H1 (cell line): ENCODE data around the gene CASQ2. TPM values are rescaled to one million over a fixed set of nuclear protein-coding genes. Genes with fewer than 3 reads are reported as not detected.

ENCODE experiments used
- CTCF ChIA-PET: fragments of 300-600 bp; sonication (Branson Sonifier 250); formaldehyde crosslinking; loops from one replicate; lab custom pipeline; 2021; ENCODE audit not compliant: partially characterized antibody; lab: Charles Lee
- POLR2A ChIA-PET: fragments of 300-600 bp; sonication (Branson Sonifier 250); formaldehyde crosslinking; loops from one replicate; lab custom pipeline; 2021; ENCODE audit warnings: inconsistent platforms; ENCODE audit not compliant: partially characterized antibody; lab: Charles Lee
- DNase-seq, 2 experiments: peaks; one replicate each; pipeline versions ENCODE4 v3.0.0 to v3.0.0-alpha.2; 2010 to 2022; ENCODE audit warnings: low spot score in 2 of 2, low read depth in 1 of 2, mixed read lengths in 1 of 2
- FAIRE-seq: peaks from 2 replicates; lab custom pipeline; 2011; peaks lifted over from hg19 to GRCh38; lab: Jason Lieb, UNC
- H2AFZ ChIP-seq: 2 replicates; pipeline ENCODE4 v1.8.1; 2012; ENCODE audit warnings: low read length, inconsistent platforms
- H2AK5ac ChIP-seq: 2 replicates; pipeline ENCODE4 v1.6.1; 2013; ENCODE audit warnings: low read depth, low read length
- H2BK120ac ChIP-seq: replicated peaks from 2 replicates; pipeline ENCODE3; 2013; ENCODE audit warnings: low read depth, low read length, inconsistent platforms
- H2BK12ac ChIP-seq: 2 replicates; pipeline ENCODE4 v1.6.1; 2013; ENCODE audit warnings: low read depth, low read length
- H2BK15ac ChIP-seq: 2 replicates; pipeline ENCODE4 v1.6.1; 2013; ENCODE audit warnings: low read length
- H2BK20ac ChIP-seq: 2 replicates; pipeline ENCODE4 v1.6.1; 2013; ENCODE audit warnings: low read length
- H2BK5ac ChIP-seq: 2 replicates; pipeline ENCODE4 v1.6.1; 2013; ENCODE audit warnings: low read depth, low read length
- H3K14ac ChIP-seq: 2 replicates; pipeline ENCODE4 v1.6.1; 2013; ENCODE audit warnings: inconsistent platforms; ENCODE audit not compliant: insufficient read length
- H3K18ac ChIP-seq: 2 replicates; pipeline ENCODE4 v1.6.1; 2013; ENCODE audit warnings: low read length; ENCODE audit errors: extremely low read depth
- H3K23ac ChIP-seq: 2 replicates; pipeline ENCODE4 v1.6.1; 2013; ENCODE audit warnings: inconsistent platforms; ENCODE audit not compliant: insufficient read length
- H3K23me2 ChIP-seq: 2 replicates; pipeline ENCODE4 v1.6.1; 2013; ENCODE audit warnings: low read depth, low read length
- H3K27ac ChIP-seq: 2 replicates; pipeline ENCODE4 v1.6.1; 2011; ENCODE audit warnings: low read depth, low read length, inconsistent platforms
- H3K27me3 ChIP-seq, 4 experiments: replicated peaks in 1 of 4; 1 replicate in 1 of 4; 2 replicates in 3 of 4; pipeline versions ENCODE4 v1.6.1 to v1.8.1; 2011 to 2013; ENCODE audit warnings: low read length in 3 of 4, mild to moderate bottlenecking in 3 of 4, inconsistent platforms in 2 of 4, mixed read lengths in 2 of 4, moderate library complexity in 1 of 4; ENCODE audit not compliant: control insufficient read depth in 3 of 4, insufficient read depth in 3 of 4; ENCODE audit errors: extremely low read depth in 1 of 4
- H3K36me3 ChIP-seq, 4 experiments: 2 replicates each; pipeline versions ENCODE4 v1.6.1 to v1.8.1; 2011 to 2013; ENCODE audit warnings: mild to moderate bottlenecking in 4 of 4, low read length in 3 of 4, moderate library complexity in 2 of 4, control low read depth in 1 of 4, inconsistent platforms in 1 of 4; ENCODE audit not compliant: insufficient read depth in 4 of 4, control insufficient read depth in 2 of 4
- H3K4ac ChIP-seq: replicated peaks from 2 replicates; pipeline ENCODE3; 2013; ENCODE audit warnings: low read length, low read depth, mixed read lengths, inconsistent platforms; ENCODE audit not compliant: insufficient read length
- H3K4me1 ChIP-seq, 4 experiments: replicated peaks in 1 of 4; 1 replicate in 1 of 4; 2 replicates in 3 of 4; pipeline versions ENCODE4 v1.6.1 to v1.8.1; 2011 to 2013; ENCODE audit warnings: low read length in 3 of 4, inconsistent platforms in 2 of 4, mixed read lengths in 1 of 4; ENCODE audit not compliant: insufficient read depth in 4 of 4, control insufficient read depth in 3 of 4
- H3K4me2 ChIP-seq, 2 experiments: 2 replicates each; pipeline versions ENCODE4 v1.6.1 to v1.8.1; 2011 to 2013; ENCODE audit warnings: low read depth in 2 of 2, low read length in 2 of 2, control low read depth in 1 of 2, inconsistent platforms in 1 of 2, mild to moderate bottlenecking in 1 of 2; ENCODE audit not compliant: insufficient read depth in 1 of 2
- H3K4me3 ChIP-seq, 4 experiments: fragments of 200-600, 300-600 bp in 1 of 4; sonication (generic), shearing (Covaris generic), sonication (Bioruptor Twin) in 1 of 4; 2 replicates each; pipeline versions ENCODE4 v1.5.1 to v1.8.1; 2011 to 2016; ENCODE audit warnings: low read length in 4 of 4, low read depth in 3 of 4, control low read depth in 2 of 4, inconsistent platforms in 2 of 4, mild to moderate bottlenecking in 2 of 4, mixed read lengths in 1 of 4, moderate library complexity in 1 of 4; ENCODE audit not compliant: insufficient read depth in 2 of 4; ENCODE audit errors: extremely low read depth in 1 of 4
- H3K56ac ChIP-seq: replicated peaks from 2 replicates; pipeline ENCODE3; 2013; ENCODE audit warnings: low read depth, mild to moderate bottlenecking, mixed read lengths, low read length, inconsistent platforms; ENCODE audit not compliant: insufficient read length
- H3K79me1 ChIP-seq: 2 replicates; pipeline ENCODE4 v1.6.1; 2013; ENCODE audit warnings: low read depth, low read length, control low read depth
- H3K79me2 ChIP-seq, 2 experiments: 2 replicates each; pipeline versions ENCODE4 v1.6.1 to v1.8.1; 2012 to 2013; ENCODE audit warnings: low read length in 2 of 2, mild to moderate bottlenecking in 2 of 2, inconsistent platforms in 1 of 2; ENCODE audit not compliant: insufficient read depth in 2 of 2, control insufficient read depth in 1 of 2
- H3K9ac ChIP-seq, 4 experiments: replicated peaks in 1 of 4; 1 replicate in 1 of 4; 2 replicates in 3 of 4; pipeline versions ENCODE4 v1.6.1 to v1.8.1; 2011 to 2013; ENCODE audit warnings: low read depth in 3 of 4, low read length in 3 of 4, control low read depth in 2 of 4, mild to moderate bottlenecking in 2 of 4, moderate library complexity in 2 of 4, inconsistent platforms in 1 of 4; ENCODE audit errors: extremely low read depth in 1 of 4
- H3K9me3 ChIP-seq, 2 experiments: 2 replicates each; pipeline versions ENCODE4 v1.6.1 to v1.8.1; 2012 to 2013; ENCODE audit warnings: mild to moderate bottlenecking in 2 of 2, moderate library complexity in 2 of 2, control low read depth in 1 of 2, inconsistent platforms in 1 of 2, low read depth in 1 of 2, low read length in 1 of 2, mixed read lengths in 1 of 2; ENCODE audit not compliant: insufficient read depth in 2 of 2
- H4K20me1 ChIP-seq, 2 experiments: replicated peaks in 1 of 2; 2 replicates each; pipeline versions ENCODE3 to v1.8.1; 2011 to 2013; ENCODE audit warnings: inconsistent platforms in 2 of 2, low read length in 2 of 2, mild to moderate bottlenecking in 1 of 2; ENCODE audit not compliant: insufficient read depth in 2 of 2, control insufficient read depth in 1 of 2
- H4K5ac ChIP-seq: 2 replicates; pipeline ENCODE4 v1.6.1; 2013; ENCODE audit warnings: low read length, low read depth, mixed read lengths, inconsistent platforms; ENCODE audit not compliant: insufficient read length
- H4K8ac ChIP-seq: 2 replicates; pipeline ENCODE4 v1.8.0; 2013; ENCODE audit warnings: mild to moderate bottlenecking, moderate library complexity, low read length, inconsistent platforms; ENCODE audit not compliant: insufficient read depth; ENCODE audit errors: extremely low read depth
- H4K91ac ChIP-seq: replicated peaks from 2 replicates; pipeline ENCODE3; 2013; ENCODE audit warnings: low read length, mixed read lengths, inconsistent platforms; ENCODE audit not compliant: insufficient read length
- CEBPB ChIP-seq: IDR thresholded peaks from 2 replicates; pipeline ENCODE4 v1.6.1; 2012; ENCODE audit warnings: low read depth, low read length
- CTBP2 ChIP-seq: IDR thresholded peaks from 2 replicates; pipeline ENCODE4 v1.7.0; 2011; ENCODE audit warnings: borderline replicate concordance, mild to moderate bottlenecking, moderate library complexity, mixed read lengths, low read length; ENCODE audit not compliant: insufficient read depth, insufficient read length
- HDAC6 ChIP-seq: IDR thresholded peaks from one replicate; pipeline ENCODE4 v1.7.1; 2012; ENCODE audit warnings: low read depth, mild to moderate bottlenecking, inconsistent platforms, low read length, moderate library complexity
- MAFK ChIP-seq: IDR thresholded peaks from 2 replicates; pipeline ENCODE4 v1.6.1; 2012; ENCODE audit warnings: low read depth, mild to moderate bottlenecking, improper control_type of control experiment, low read length
- POLR2A ChIP-seq, 2 experiments: IDR thresholded peaks; 1 replicate in 1 of 2; 2 replicates in 1 of 2; pipeline ENCODE4 v1.6.1; 2011; ENCODE audit warnings: low read depth in 2 of 2, low read length in 2 of 2, mild to moderate bottlenecking in 2 of 2; ENCODE audit errors: control extremely low read depth in 1 of 2
- POU5F1 ChIP-seq: IDR thresholded peaks from 2 replicates; pipeline ENCODE4 v1.6.1; 2011; ENCODE audit warnings: low read depth, mild to moderate bottlenecking, low read length, moderate library complexity
- RNF2 ChIP-seq: fragments of 200-900, 300-1000 bp; sonication (generic); IDR thresholded peaks from 2 replicates; pipeline ENCODE4 v1.7.1; 2016; ENCODE audit warnings: borderline replicate concordance, low read depth, mild to moderate bottlenecking, antibody characterized with exemption, low read length; ENCODE audit not compliant: poor library complexity, severe bottlenecking; ENCODE audit errors: missing control alignments
- RXRA ChIP-seq: IDR thresholded peaks from 2 replicates; pipeline ENCODE4 v1.6.1; 2011; ENCODE audit warnings: low read depth, mild to moderate bottlenecking, low read length, moderate library complexity; ENCODE audit not compliant: insufficient read depth
- SIX5 ChIP-seq: IDR thresholded peaks from 2 replicates; pipeline ENCODE4 v1.6.1; 2011; ENCODE audit warnings: mild to moderate bottlenecking, low read depth, low read length
- SP2 ChIP-seq: IDR thresholded peaks from 2 replicates; pipeline ENCODE4 v1.6.1; 2012; ENCODE audit warnings: mild to moderate bottlenecking, low read length, inconsistent platforms
- YY1 ChIP-seq: IDR thresholded peaks from 2 replicates; pipeline ENCODE4 v1.6.1; 2011; ENCODE audit warnings: low read depth, mild to moderate bottlenecking, low read length
- WGBS, 2 experiments: shearing (Covaris generic) in 1 of 2; methylation state at CpG; one replicate each; pipeline versions ENCODE4 v1.1.6 to v1.1.7; 2013 to 2015; ENCODE audit warnings: low lambda C conversion rate in 2 of 2, mixed read lengths in 2 of 2, inconsistent platforms in 1 of 2, low coverage in 1 of 2, missing lambda C conversion rate in 1 of 2; ENCODE audit not compliant: insufficient replicate concordance in 2 of 2, insufficient coverage in 1 of 2, insufficient read length in 1 of 2; ENCODE audit errors: extremely low coverage in 1 of 2, missing lambda C conversion rate in 1 of 2; 5-methylcytosine and 5-hydroxymethylcytosine counted together
- polyA plus RNA-seq, 7 experiments: library from polyadenylated mRNA; depleted of rRNA in 3 of 7; stranded (reverse) in 5 of 7; unstranded in 2 of 7; fragments of >200 nt in 5 of 7; fragments of 200-250 nt in 2 of 7; gene quantifications; 1 replicate in 5 of 7; 2 replicates in 1 of 7; 4 replicates in 1 of 7; pipeline versions ENCODE4 v1.2.1 to v1.2.3, GENCODE V29; 2011 to 2013; ENCODE audit warnings: missing spikeins in 2 of 7, mixed read lengths in 2 of 7
- total RNA-seq: library from RNA; stranded (reverse); fragmentation: NEBNext Ultra II Directional; extraction: Animal tissue kit (Norgen Biotek cat#: 25700); gene quantifications from 2 replicates; pipeline ENCODE4 v1.2.1, GENCODE V29; 2021
- TF ChIP-seq, protein P1 (sequence below): IDR thresholded peaks from 2 replicates; pipeline ENCODE4 v1.6.1; 2011; ENCODE audit warnings: low read depth, mild to moderate bottlenecking, low read length; ENCODE audit not compliant: insufficient read depth
- TF ChIP-seq, protein P2 (sequence below): IDR thresholded peaks from 2 replicates; pipeline ENCODE4 v1.6.1; 2012; ENCODE audit warnings: inconsistent platforms

CASQ2 gene
- total and polyA plus RNA-seq, 2 of the 8 experiments (the other 6 are each of a cell fraction or from before 2014, with no cell fraction given): not detected

DNA sequence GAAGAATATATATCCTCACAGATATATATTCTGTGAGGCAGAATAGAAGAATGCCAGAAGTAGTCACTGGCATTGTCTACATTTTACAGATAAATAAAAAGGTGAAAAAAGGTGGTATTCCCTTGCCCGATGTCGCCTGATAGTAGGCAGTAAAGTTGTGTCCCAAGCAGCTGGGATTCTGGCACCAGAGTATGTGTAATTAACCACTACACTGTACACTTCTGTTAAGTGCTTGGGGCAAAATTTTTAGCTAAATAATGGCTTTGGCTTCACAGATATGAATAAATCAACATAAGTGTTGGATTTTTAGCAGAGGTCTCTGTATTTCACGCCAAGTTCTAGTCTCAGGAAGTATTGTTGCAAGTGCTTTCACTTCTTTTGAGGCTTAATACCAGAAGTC, 13.3 kb upstream of the CASQ2 start:
- H4K91ac ChIP-seq: no peak overlapping the region
- H2BK12ac ChIP-seq: no peak overlapping the region
- H3K56ac ChIP-seq: no peak overlapping the region
- no peaks in the 10 kb centered on the region for H3K79me1 ChIP-seq
- no peak overlapping the region for H3K14ac ChIP-seq
- no peak overlapping the region for H4K8ac ChIP-seq
- H3K79me2 ChIP-seq: no peaks in the 10 kb centered on the region
- no peak overlapping the region for H2AFZ ChIP-seq
- no peaks in the 10 kb centered on the region for H3K4me1 ChIP-seq
- 94% methylated on average over 3 of the region's 3 CpGs; no CpG with 5 or more reads in 1 of the 2 experiments for WGBS, 2 experiments
- POLR2A ChIA-PET: no interaction called here
- no peak overlapping the region for H3K18ac ChIP-seq
- H3K27me3 ChIP-seq: no peaks in the 10 kb centered on the region; a peak in 1 of 7 replicates
- no peak overlapping the region for H2AK5ac ChIP-seq
- H4K20me1 ChIP-seq: no peaks in the 10 kb centered on the region
- no peak overlapping the region for H3K23ac ChIP-seq
- H2BK20ac ChIP-seq: no peak overlapping the region
- H3K9me3 ChIP-seq: no peaks in the 10 kb centered on the region
- no peak overlapping the region for H2BK5ac ChIP-seq
- no peaks in the 10 kb centered on the region for H3K36me3 ChIP-seq
- DNase-seq (no peak), FAIRE-seq (no peak)
- no peak overlapping the region for H3K27ac ChIP-seq
- no peak overlapping the region for H4K5ac ChIP-seq
- H3K4me3 ChIP-seq: no peak overlapping the region
- no peak overlapping the region for H2BK15ac ChIP-seq
- H3K9ac ChIP-seq: no peak overlapping the region
- H3K4me2 ChIP-seq: no peak overlapping the region
- H3K4ac ChIP-seq: no peak overlapping the region
- no peak overlapping the region for H2BK120ac ChIP-seq
- CTCF ChIA-PET: interaction anchor here (2.1 to 2.4 kb wide), 3 partner anchors 10 to 199 kb away, joined by 6 to 13 read pairs (median 11); no protein-coding TSS in a partner anchor
- no peaks in the 10 kb centered on the region for H3K23me2 ChIP-seq
- TF ChIP-seq CEBPB: no peak
- no peak for TF ChIP-seq MAFK
- no peak for TF ChIP-seq POLR2A (IDR thresholded peaks at IDR 0.05; ENCODE audit: control extremely low read depth in 1 of 2, low read depth in 2 of 2, low read length in 2 of 2)
- TF ChIP-seq, protein P1, sequence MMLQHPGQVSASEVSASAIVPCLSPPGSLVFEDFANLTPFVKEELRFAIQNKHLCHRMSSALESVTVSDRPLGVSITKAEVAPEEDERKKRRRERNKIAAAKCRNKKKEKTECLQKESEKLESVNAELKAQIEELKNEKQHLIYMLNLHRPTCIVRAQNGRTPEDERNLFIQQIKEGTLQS: no peak
- no peak for TF ChIP-seq RNF2
- no peak for TF ChIP-seq SIX5
- no peak for TF ChIP-seq HDAC6
- TF ChIP-seq, protein P2, sequence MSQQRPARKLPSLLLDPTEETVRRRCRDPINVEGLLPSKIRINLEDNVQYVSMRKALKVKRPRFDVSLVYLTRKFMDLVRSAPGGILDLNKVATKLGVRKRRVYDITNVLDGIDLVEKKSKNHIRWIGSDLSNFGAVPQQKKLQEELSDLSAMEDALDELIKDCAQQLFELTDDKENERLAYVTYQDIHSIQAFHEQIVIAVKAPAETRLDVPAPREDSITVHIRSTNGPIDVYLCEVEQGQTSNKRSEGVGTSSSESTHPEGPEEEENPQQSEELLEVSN: no peak
- no peak for TF ChIP-seq POU5F1
- no peak for TF ChIP-seq CTBP2
- no peak for TF ChIP-seq YY1
- TF ChIP-seq RXRA: no peak
- no peak for TF ChIP-seq SP2
